Endothelial cell of umbilical vein (primary cell): Measurements from ENCODE around the gene FANCI. TPM values are rescaled to one million over a fixed set of nuclear protein-coding genes. Genes with fewer than 3 reads are reported as not detected.

Source experiments
- BruUV-seq: library from RNA; stranded (reverse); fragments of 400-500 nt; replicated peaks from 2 replicates; lab custom pipeline; 2021; lab: Mats Ljungman, UMichigan
- CTCF ChIA-PET: fragments of 300-600, 350-600 bp; sonication (Branson Sonifier 250); formaldehyde crosslinking; loops from one replicate; lab custom pipeline; 2021; ENCODE audit warnings: antibody characterized with exemption, inconsistent platforms; lab: Charles Lee
- POLR2A ChIA-PET: fragments of 300-600, 350-600 bp; sonication (Branson Sonifier 250); formaldehyde crosslinking; loops from one replicate; lab custom pipeline; 2021; ENCODE audit warnings: antibody characterized with exemption, inconsistent platforms; lab: Charles Lee
- DNase-seq: peaks from one replicate; pipeline ENCODE4 v3.0.0-alpha.2; 2011; ENCODE audit warnings: low read depth, low spot score
- FAIRE-seq: peaks from 2 replicates; lab custom pipeline; 2011; peaks lifted over from hg19 to GRCh38; lab: Jason Lieb, UNC
- H2AFZ ChIP-seq: 2 replicates; pipeline ENCODE4 v1.6.0; 2012; ENCODE audit warnings: low read depth, low read length, control low read depth, inconsistent platforms
- H3K27ac ChIP-seq: 2 replicates; pipeline ENCODE4 v1.5.1; 2011; ENCODE audit warnings: low read depth, mild to moderate bottlenecking, control low read depth, low read length, moderate library complexity; ENCODE audit not compliant: insufficient read depth
- H3K27me3 ChIP-seq, 2 experiments: 2 replicates each; pipeline versions ENCODE4 v1.6.0 to v1.6.1; 2011; ENCODE audit warnings: low read length in 2 of 2, mixed read lengths in 1 of 2; ENCODE audit not compliant: control insufficient read depth in 2 of 2, insufficient read depth in 2 of 2
- H3K36me3 ChIP-seq, 2 experiments: 2 replicates in 1 of 2; 3 replicates in 1 of 2; pipeline ENCODE4 v1.5.1; 2011; ENCODE audit warnings: low read length in 2 of 2, mild to moderate bottlenecking in 1 of 2, moderate library complexity in 1 of 2; ENCODE audit not compliant: control insufficient read depth in 2 of 2, insufficient read depth in 2 of 2; ENCODE audit errors: extremely low read depth in 1 of 2
- H3K4me1 ChIP-seq: 3 replicates; pipeline ENCODE4 v1.5.1; 2011; ENCODE audit warnings: mild to moderate bottlenecking, low read length; ENCODE audit not compliant: control insufficient read depth, insufficient read depth; ENCODE audit errors: extremely low read depth
- H3K4me2 ChIP-seq: 2 replicates; pipeline ENCODE4 v1.6.1; 2011; ENCODE audit warnings: low read length, control low read depth, mixed read lengths; ENCODE audit not compliant: insufficient read depth
- H3K4me3 ChIP-seq, 3 experiments: fragments of 200-600 bp in 1 of 3; sonication (generic), shearing (Covaris generic) in 1 of 3; replicated peaks in 1 of 3; 2 replicates each; pipeline ENCODE4 v1.5.1; 2011 to 2016; ENCODE audit warnings: control low read depth in 3 of 3, low read length in 3 of 3, mild to moderate bottlenecking in 2 of 3, inconsistent platforms in 1 of 3, low read depth in 1 of 3, moderate library complexity in 1 of 3; ENCODE audit not compliant: insufficient read depth in 1 of 3
- H3K79me2 ChIP-seq: 2 replicates; pipeline ENCODE4 v1.6.0; 2012; ENCODE audit warnings: low read length, inconsistent platforms; ENCODE audit not compliant: control insufficient read depth, insufficient read depth
- H3K9ac ChIP-seq: replicated peaks from 2 replicates; pipeline ENCODE3; 2011; ENCODE audit warnings: low read length, control low read depth; ENCODE audit not compliant: insufficient read depth; ENCODE audit errors: extremely low read depth
- H3K9me1 ChIP-seq: replicated peaks from 3 replicates; pipeline ENCODE4 v1.6.0; 2011; ENCODE audit warnings: mild to moderate bottlenecking, low read length; ENCODE audit not compliant: control insufficient read depth, insufficient read depth; ENCODE audit errors: extremely low read depth
- H3K9me3 ChIP-seq: replicated peaks from 2 replicates; pipeline ENCODE4 v1.5.1; 2012; ENCODE audit warnings: low read length, inconsistent platforms; ENCODE audit not compliant: control insufficient read depth, insufficient read depth
- H4K20me1 ChIP-seq: replicated peaks from 2 replicates; pipeline ENCODE3; 2011; ENCODE audit warnings: mild to moderate bottlenecking, low read length; ENCODE audit not compliant: control insufficient read depth, insufficient read depth; ENCODE audit errors: extremely low read depth
- EZH2 ChIP-seq: IDR thresholded peaks from 2 replicates; pipeline ENCODE4 v1.6.1; 2012; ENCODE audit warnings: borderline replicate concordance, low read depth, mild to moderate bottlenecking, moderate library complexity, low read length, inconsistent platforms; ENCODE audit not compliant: severe bottlenecking
- FOS ChIP-seq: IDR thresholded peaks from 2 replicates; pipeline ENCODE4 v1.6.1; 2011; ENCODE audit warnings: mild to moderate bottlenecking, low read length, moderate library complexity, borderline replicate concordance; ENCODE audit not compliant: insufficient read depth
- GATA2 ChIP-seq: IDR thresholded peaks from 2 replicates; pipeline ENCODE4 v1.7.0; 2011; ENCODE audit warnings: low read depth, mild to moderate bottlenecking, moderate library complexity, mixed read lengths, low read length; ENCODE audit not compliant: insufficient read length, insufficient read depth
- JUN ChIP-seq: IDR thresholded peaks from 2 replicates; pipeline ENCODE4 v1.6.1; 2011; ENCODE audit warnings: borderline replicate concordance, low read depth; ENCODE audit not compliant: insufficient read length, insufficient read depth
- MYC ChIP-seq: IDR thresholded peaks from one replicate; pipeline ENCODE4 v1.6.1; 2011; ENCODE audit warnings: mild to moderate bottlenecking, low read depth, low read length
- POLR2A ChIP-seq: IDR thresholded peaks from 2 replicates; pipeline ENCODE4 v1.6.1; 2012; ENCODE audit warnings: low read depth, mild to moderate bottlenecking, control low read depth, low read length
- POLR2AphosphoS5 ChIP-seq: IDR thresholded peaks from 2 replicates; pipeline ENCODE4 v1.6.1; 2012; ENCODE audit warnings: low read depth, mild to moderate bottlenecking, control low read depth, low read length, moderate library complexity; ENCODE audit not compliant: insufficient read depth
- dilution Hi-C: fragments of 300-500 bp; cut with MboI; formaldehyde crosslinking; loops from one replicate; pipeline ENCODE4 v1.15.0; 2019; ENCODE audit warnings: low sequenced_read_pairs; ENCODE audit not compliant: extremely low pct_ligation_motif_present
- intact Hi-C: fragments of 100-400 bp; cut with micrococcal nuclease; formaldehyde crosslinking; loops from one replicate; pipeline ENCODE4 v1.10.0; 2022
- polyA plus RNA-seq, 4 experiments: library from polyadenylated mRNA; depleted of rRNA in 3 of 4; stranded (reverse) in 3 of 4; unstranded in 1 of 4; fragments of >200 nt; gene quantifications; 2 replicates each; pipeline versions ENCODE4 v1.2.1 to v1.2.3, GENCODE V29; 2011 to 2012; ENCODE audit warnings: missing spikeins in 1 of 4
- total RNA-seq: library from RNA; stranded (reverse); gene quantifications from 2 replicates; pipeline ENCODE4 v1.2.3, GENCODE V29; 2021
- TF ChIP-seq, protein P1 (sequence below): IDR thresholded peaks from 2 replicates; pipeline ENCODE4 v1.6.1; 2011; ENCODE audit not compliant: insufficient read depth, insufficient read length
- TF ChIP-seq, protein P2 (sequence below), 2 donors: IDR thresholded peaks; 1 replicate in 1 of 2; 2 replicates in 1 of 2; pipeline ENCODE4 v1.5.1; 2011; ENCODE audit warnings: low read length in 2 of 2, mild to moderate bottlenecking in 2 of 2, moderate library complexity in 2 of 2, control low read depth in 1 of 2, inconsistent platforms in 1 of 2, low read depth in 1 of 2; ENCODE audit not compliant: insufficient read depth in 1 of 2; ENCODE audit errors: extremely low read depth in 1 of 2

FANCI gene
- total and polyA plus RNA-seq, 2 donors (not counting 3 experiments of a cell fraction or from before 2014, with no cell fraction given) = 10.8 to 74.7 TPM

DNA sequence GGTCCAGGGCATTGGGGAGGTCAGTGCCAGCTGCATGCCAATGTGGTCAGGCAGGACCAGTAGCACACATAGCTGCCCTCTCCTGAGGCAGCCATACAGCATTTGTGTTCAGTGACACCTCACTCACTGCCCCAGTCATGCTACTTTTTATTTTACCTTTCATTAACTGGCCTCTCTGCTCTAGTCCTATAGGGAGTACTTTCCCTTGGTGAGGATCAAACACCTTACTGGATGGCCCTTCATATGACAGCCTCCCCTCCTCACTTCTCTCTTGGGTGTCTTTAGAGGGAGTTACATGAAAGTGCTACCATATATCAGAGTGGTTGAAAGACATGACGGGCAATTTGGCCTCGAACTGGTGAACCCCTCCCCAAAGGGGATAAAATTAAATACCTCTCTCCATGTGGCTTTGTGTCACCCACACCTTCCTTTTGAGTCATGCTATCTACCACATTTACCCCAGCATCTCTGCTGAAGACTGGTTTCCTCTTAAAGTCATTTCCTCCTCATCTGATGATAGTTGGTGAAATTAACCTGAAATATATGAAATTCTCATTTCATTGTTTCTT, 40.0 kb upstream of the FANCI start:
- H3K9ac ChIP-seq = no peak overlapping the region
- no peaks in the 10 kb centered on the region for H3K27me3 ChIP-seq
- no peaks in the 10 kb centered on the region for H3K79me2 ChIP-seq
- ChIA-PET CTCF (interaction anchor here (1.4 kb wide), 1 partner anchor 40 kb away, joined by 5 read pairs; the partner anchor contains the start of gene FANCI), POLR2A (no interaction called here)
- peaks cover 5% of the 10 kb centered on the region for H3K4me1 ChIP-seq
- no peak overlapping the region for H2AFZ ChIP-seq
- no peaks in the 10 kb centered on the region for H3K36me3 ChIP-seq
- no peak for DNase-seq
- no peak overlapping the region for H3K4me2 ChIP-seq
- no peaks in the 10 kb centered on the region for H4K20me1 ChIP-seq
- no TSS peak for BruUV-seq
- H3K4me3 ChIP-seq = no peak overlapping the region
- dilution Hi-C loops (no loop called here), intact Hi-C loops (no loop called here)
- H3K9me3 ChIP-seq = no peaks in the 10 kb centered on the region
- no peak for FAIRE-seq
- H3K27ac ChIP-seq = no peak overlapping the region
- no peaks in the 10 kb centered on the region for H3K9me1 ChIP-seq
- TF ChIP-seq MYC (no peak), JUN (no peak), POLR2A (no peak), EZH2 (no peak), FOS (no peak), POLR2AphosphoS5 (no peak), GATA2 (no peak)
- TF ChIP-seq, protein P1, sequence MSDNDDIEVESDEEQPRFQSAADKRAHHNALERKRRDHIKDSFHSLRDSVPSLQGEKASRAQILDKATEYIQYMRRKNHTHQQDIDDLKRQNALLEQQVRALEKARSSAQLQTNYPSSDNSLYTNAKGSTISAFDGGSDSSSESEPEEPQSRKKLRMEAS = no peak
- TF ChIP-seq, protein P2, sequence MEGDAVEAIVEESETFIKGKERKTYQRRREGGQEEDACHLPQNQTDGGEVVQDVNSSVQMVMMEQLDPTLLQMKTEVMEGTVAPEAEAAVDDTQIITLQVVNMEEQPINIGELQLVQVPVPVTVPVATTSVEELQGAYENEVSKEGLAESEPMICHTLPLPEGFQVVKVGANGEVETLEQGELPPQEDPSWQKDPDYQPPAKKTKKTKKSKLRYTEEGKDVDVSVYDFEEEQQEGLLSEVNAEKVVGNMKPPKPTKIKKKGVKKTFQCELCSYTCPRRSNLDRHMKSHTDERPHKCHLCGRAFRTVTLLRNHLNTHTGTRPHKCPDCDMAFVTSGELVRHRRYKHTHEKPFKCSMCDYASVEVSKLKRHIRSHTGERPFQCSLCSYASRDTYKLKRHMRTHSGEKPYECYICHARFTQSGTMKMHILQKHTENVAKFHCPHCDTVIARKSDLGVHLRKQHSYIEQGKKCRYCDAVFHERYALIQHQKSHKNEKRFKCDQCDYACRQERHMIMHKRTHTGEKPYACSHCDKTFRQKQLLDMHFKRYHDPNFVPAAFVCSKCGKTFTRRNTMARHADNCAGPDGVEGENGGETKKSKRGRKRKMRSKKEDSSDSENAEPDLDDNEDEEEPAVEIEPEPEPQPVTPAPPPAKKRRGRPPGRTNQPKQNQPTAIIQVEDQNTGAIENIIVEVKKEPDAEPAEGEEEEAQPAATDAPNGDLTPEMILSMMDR (IDR thresholded peaks at IDR 0.05; ENCODE audit: extremely low read depth in 1 of 2, insufficient read depth in 1 of 2, low read depth in 1 of 2, low read length in 2 of 2) = no peak
